Measurements from ENCODE around the gene STX7. TPM values are rescaled to one million over a fixed set of nuclear protein-coding genes. Genes with fewer than 3 reads are reported as not detected.

STX7 gene
- total RNA-seq, 1 experiment from 2014 or later = 41.0 TPM

DNA sequence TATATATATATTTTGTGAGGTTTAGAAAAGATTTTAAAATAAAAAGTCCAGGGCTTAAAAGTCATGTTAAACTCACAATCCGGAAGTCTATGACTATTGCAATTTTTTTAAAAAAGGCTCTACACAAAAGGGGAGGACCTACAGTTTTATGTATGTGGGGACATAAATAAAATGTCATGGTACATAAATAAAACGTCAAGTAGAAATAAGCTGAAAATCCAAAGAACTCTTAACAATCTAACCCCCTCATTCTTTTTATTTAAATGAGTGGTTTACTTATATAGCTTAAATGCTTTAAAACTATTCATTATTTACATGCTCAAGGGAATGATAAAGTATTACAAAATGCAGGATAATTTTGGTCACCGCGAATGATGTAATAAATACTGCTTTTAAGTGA lies 36.2 kb downstream of the STX7 start:
- Histone ChIP-seq H3K4me3 (ENCODE audit: low read depth, low read length) (no peak overlapping the region), H3K36me3 (ENCODE audit: control insufficient read depth, insufficient read depth, low read length) (no peaks in the 10 kb centered on the region), H3K4me1 (no peaks in the 10 kb centered on the region), H3K27me3 (replicated peaks; ENCODE audit: control insufficient read depth, insufficient read depth, low read length) (no peaks in the 10 kb centered on the region), H3K9me3 (no peaks in the 10 kb centered on the region)
- H3K27ac Mint-ChIP-seq (ENCODE audit: unreplicated experiment) = no peak overlapping the region
- POLR2A ChIA-PET = no interaction called here
- no peaks in the 10 kb centered on the region for H3K27me3 Mint-ChIP-seq (ENCODE audit: insufficient read depth, unreplicated experiment)
- H3K36me3 Mint-ChIP-seq (ENCODE audit: insufficient read depth, unreplicated experiment) = peaks cover 6% of the 10 kb centered on the region
- BruUV-seq (replicated peaks) = no TSS peak
- H3K9me3 Mint-ChIP-seq (ENCODE audit: unreplicated experiment) = no peaks in the 10 kb centered on the region
- TF ChIP-seq, protein P1, sequence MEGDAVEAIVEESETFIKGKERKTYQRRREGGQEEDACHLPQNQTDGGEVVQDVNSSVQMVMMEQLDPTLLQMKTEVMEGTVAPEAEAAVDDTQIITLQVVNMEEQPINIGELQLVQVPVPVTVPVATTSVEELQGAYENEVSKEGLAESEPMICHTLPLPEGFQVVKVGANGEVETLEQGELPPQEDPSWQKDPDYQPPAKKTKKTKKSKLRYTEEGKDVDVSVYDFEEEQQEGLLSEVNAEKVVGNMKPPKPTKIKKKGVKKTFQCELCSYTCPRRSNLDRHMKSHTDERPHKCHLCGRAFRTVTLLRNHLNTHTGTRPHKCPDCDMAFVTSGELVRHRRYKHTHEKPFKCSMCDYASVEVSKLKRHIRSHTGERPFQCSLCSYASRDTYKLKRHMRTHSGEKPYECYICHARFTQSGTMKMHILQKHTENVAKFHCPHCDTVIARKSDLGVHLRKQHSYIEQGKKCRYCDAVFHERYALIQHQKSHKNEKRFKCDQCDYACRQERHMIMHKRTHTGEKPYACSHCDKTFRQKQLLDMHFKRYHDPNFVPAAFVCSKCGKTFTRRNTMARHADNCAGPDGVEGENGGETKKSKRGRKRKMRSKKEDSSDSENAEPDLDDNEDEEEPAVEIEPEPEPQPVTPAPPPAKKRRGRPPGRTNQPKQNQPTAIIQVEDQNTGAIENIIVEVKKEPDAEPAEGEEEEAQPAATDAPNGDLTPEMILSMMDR (IDR thresholded peaks at IDR 0.05; ENCODE audit: insufficient read depth in 1 of 2, low read depth in 1 of 2, low read length in 1 of 2, severe bottlenecking in 1 of 2, unreplicated experiment in 1 of 2) = no peak
- no peak overlapping the region for H3K4me3 Mint-ChIP-seq (ENCODE audit: unreplicated experiment)
- no peaks in the 10 kb centered on the region for H3K4me1 Mint-ChIP-seq (ENCODE audit: low read depth, unreplicated experiment)
- DNase-seq = no peak
- intact Hi-C loops (cut with micrococcal nuclease; ENCODE audit: unreplicated experiment) = no loop called here
- CTCF ChIA-PET = no interaction called here

DNA sequence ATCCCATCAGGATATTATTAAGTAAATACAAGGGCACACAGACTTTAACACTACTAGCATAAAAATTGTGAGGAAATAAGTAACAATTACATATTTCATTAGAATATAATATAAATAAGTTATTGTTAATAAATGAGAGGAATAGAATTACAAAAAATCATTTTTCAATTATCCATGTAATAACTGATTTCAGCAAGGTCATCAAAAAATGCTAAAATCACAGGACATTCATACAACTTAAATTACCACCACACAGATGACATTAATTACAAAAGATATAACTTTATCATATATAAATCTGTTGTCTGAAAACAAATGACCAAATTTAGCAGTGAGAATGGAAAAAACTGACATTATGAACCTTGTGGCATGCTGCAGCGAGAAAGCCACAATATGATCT lies 37.0 kb downstream of the STX7 start:
- ChIA-PET POLR2A (no interaction called here), CTCF (no interaction called here)
- intact Hi-C loops (cut with micrococcal nuclease; ENCODE audit: unreplicated experiment) = no loop called here
- Mint-ChIP-seq H3K4me1 (ENCODE audit: low read depth, unreplicated experiment) (no peaks in the 10 kb centered on the region), H3K27ac (ENCODE audit: unreplicated experiment) (no peak overlapping the region), H3K36me3 (ENCODE audit: insufficient read depth, unreplicated experiment) (peaks cover 6% of the 10 kb centered on the region), H3K9me3 (ENCODE audit: unreplicated experiment) (no peaks in the 10 kb centered on the region), H3K4me3 (ENCODE audit: unreplicated experiment) (no peak overlapping the region), H3K27me3 (ENCODE audit: insufficient read depth, unreplicated experiment) (no peaks in the 10 kb centered on the region)
- Histone ChIP-seq H3K4me3 (ENCODE audit: low read depth, low read length) (no peak overlapping the region), H3K4me1 (no peaks in the 10 kb centered on the region), H3K36me3 (ENCODE audit: control insufficient read depth, insufficient read depth, low read length) (no peaks in the 10 kb centered on the region), H3K27me3 (replicated peaks; ENCODE audit: control insufficient read depth, insufficient read depth, low read length) (no peaks in the 10 kb centered on the region), H3K9me3 (no peaks in the 10 kb centered on the region)
- TF ChIP-seq, protein P1 (IDR thresholded peaks at IDR 0.05; ENCODE audit: insufficient read depth in 1 of 2, low read depth in 1 of 2, low read length in 1 of 2, severe bottlenecking in 1 of 2, unreplicated experiment in 1 of 2) = no peak
- no TSS peak for BruUV-seq (replicated peaks)
- DNase-seq = no peak

DNA sequence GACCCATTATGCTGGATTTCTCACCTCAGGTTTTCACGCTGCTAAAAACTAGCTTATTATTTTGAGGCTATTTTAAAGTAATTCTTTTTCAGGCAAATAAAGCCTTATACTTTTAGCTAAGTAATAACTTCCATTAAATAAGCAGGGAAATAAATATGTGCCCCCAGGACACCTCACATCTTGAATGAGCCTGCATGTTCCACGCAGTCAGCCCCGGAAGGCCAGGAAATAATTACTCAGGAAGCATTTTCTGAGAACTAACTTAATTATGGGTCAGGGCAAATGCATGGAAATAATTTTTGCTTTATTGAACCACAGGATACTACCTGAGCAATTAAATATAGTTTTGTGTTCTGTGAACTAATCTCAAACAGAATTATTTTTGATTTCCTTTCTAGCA lies 41.1 kb downstream of the STX7 start:
- no peaks in the 10 kb centered on the region; the same call in 1 of the 2 replicates for H3K36me3 ChIP-seq (ENCODE audit: control insufficient read depth, insufficient read depth, low read length)
- ChIA-PET CTCF (interaction anchor here (0.6 kb wide), 1 partner anchor 37 kb away, joined by 3 read pairs; no protein-coding TSS in a partner anchor), POLR2A (no interaction called here)
- no peak overlapping the region for H3K27ac Mint-ChIP-seq (ENCODE audit: unreplicated experiment)
- intact Hi-C loops (cut with micrococcal nuclease; ENCODE audit: unreplicated experiment) = no loop called here
- H3K27me3 Mint-ChIP-seq (ENCODE audit: insufficient read depth, unreplicated experiment) = no peaks in the 10 kb centered on the region
- H3K9me3 Mint-ChIP-seq (ENCODE audit: unreplicated experiment) = no peaks in the 10 kb centered on the region
- H3K27me3 ChIP-seq (replicated peaks; ENCODE audit: control insufficient read depth, insufficient read depth, low read length) = no peaks in the 10 kb centered on the region
- no peaks in the 10 kb centered on the region for H3K4me1 Mint-ChIP-seq (ENCODE audit: low read depth, unreplicated experiment)
- TF ChIP-seq, protein P1 (IDR thresholded peaks at IDR 0.05; ENCODE audit: insufficient read depth in 1 of 2, low read depth in 1 of 2, low read length in 1 of 2, severe bottlenecking in 1 of 2, unreplicated experiment in 1 of 2) = no peak
- H3K4me3 Mint-ChIP-seq (ENCODE audit: unreplicated experiment) = no peak overlapping the region
- no peaks in the 10 kb centered on the region for H3K9me3 ChIP-seq
- no peak for DNase-seq
- H3K4me3 ChIP-seq (ENCODE audit: low read depth, low read length) = no peak overlapping the region
- H3K4me1 ChIP-seq = no peaks in the 10 kb centered on the region
- H3K36me3 Mint-ChIP-seq (ENCODE audit: insufficient read depth, unreplicated experiment) = no peaks in the 10 kb centered on the region
- no TSS peak for BruUV-seq (replicated peaks)
